Stimulated activated CD4-positive, alpha-beta T cell treated with anti-CD3 and anti-CD28 coated beads, TNF-alpha, amount 100 ng/mL, for 4 hours (primary cell): Measurements from ENCODE around the gene SLIT1.
"Not testable (repeated sequence)": the region's sequence is repeated elsewhere in the genome, so short reads cannot be mapped to it uniquely, and the experiment has no call there.

Source experiments
- DNase-seq, 3 experiments: peaks; one replicate each; pipeline ENCODE4 v3.0.0-alpha.2; 2020; ENCODE audit warnings: low read depth in 3 of 3

SLIT1 gene

GRCh38 chr10:97046456-97047082, 139.2 kb downstream of the SLIT1 start:
- DNase-seq: no peak

GRCh38 chr10:97043563-97043855, 142.2 kb downstream of the SLIT1 start:
- DNase-seq: no peak

- DNase-seq: no peak
Measured at GRCh38 chr10:97042716-97043562, 142.8 kb downstream of the SLIT1 start.

GRCh38 chr10:97042081-97042480, 143.7 kb downstream of the SLIT1 start:
- no peak for DNase-seq

- no peak for DNase-seq
Measured at GRCh38 chr10:97040706-97041105, 145.1 kb downstream of the SLIT1 start.

GRCh38 chr10:97040248-97040584, 145.5 kb downstream of the SLIT1 start:
- DNase-seq: no peak

GRCh38 chr10:97039538-97040247, 146.1 kb downstream of the SLIT1 start:
- DNase-seq: no peak

GRCh38 chr10:97038688-97039087, 147.1 kb downstream of the SLIT1 start:
- DNase-seq: no peak

- DNase-seq: peak; percentile 46 to 62 (median 54)
Measured at GRCh38 chr10:97037365-97038361, 148.1 kb downstream of the SLIT1 start.

- DNase-seq: no peak
Measured at GRCh38 chr10:97034958-97035769, 150.6 kb downstream of the SLIT1 start.

GRCh38 chr10:97034301-97034700, 151.5 kb downstream of the SLIT1 start:
- no peak for DNase-seq

GRCh38 chr10:97033841-97034240, 151.9 kb downstream of the SLIT1 start:
- not testable (repeated sequence) for DNase-seq

GRCh38 chr10:97032624-97033023, 153.1 kb downstream of the SLIT1 start:
- DNase-seq: no peak

- no peak for DNase-seq
Measured at GRCh38 chr10:97031459-97031858, 154.3 kb downstream of the SLIT1 start.

- no peak for DNase-seq
Measured at GRCh38 chr10:97030894-97031293, 154.9 kb downstream of the SLIT1 start.

- no peak for DNase-seq
Measured at GRCh38 chr10:97029271-97029670, 156.5 kb downstream of the SLIT1 start.

- DNase-seq: no peak
Measured at GRCh38 chr10:97028832-97029178, 157.0 kb downstream of the SLIT1 start.

- DNase-seq: no peak
Measured at GRCh38 chr10:97028126-97028831, 157.5 kb downstream of the SLIT1 start.

- peak in 1 of 3 experiments; percentile 26 for DNase-seq
Measured at GRCh38 chr10:97025613-97026242, 160.0 kb downstream of the SLIT1 start.
